Measurements from ENCODE around the gene TSPAN9.

Gene TSPAN9

GRCh38 chr12:3132636-3133404 is 55.6 kb downstream of the TSPAN9 start:
- H3K4me3 ChIP-seq (ENCODE audit: low read depth, low read length): no peak overlapping the region
- TF ChIP-seq, protein P1, sequence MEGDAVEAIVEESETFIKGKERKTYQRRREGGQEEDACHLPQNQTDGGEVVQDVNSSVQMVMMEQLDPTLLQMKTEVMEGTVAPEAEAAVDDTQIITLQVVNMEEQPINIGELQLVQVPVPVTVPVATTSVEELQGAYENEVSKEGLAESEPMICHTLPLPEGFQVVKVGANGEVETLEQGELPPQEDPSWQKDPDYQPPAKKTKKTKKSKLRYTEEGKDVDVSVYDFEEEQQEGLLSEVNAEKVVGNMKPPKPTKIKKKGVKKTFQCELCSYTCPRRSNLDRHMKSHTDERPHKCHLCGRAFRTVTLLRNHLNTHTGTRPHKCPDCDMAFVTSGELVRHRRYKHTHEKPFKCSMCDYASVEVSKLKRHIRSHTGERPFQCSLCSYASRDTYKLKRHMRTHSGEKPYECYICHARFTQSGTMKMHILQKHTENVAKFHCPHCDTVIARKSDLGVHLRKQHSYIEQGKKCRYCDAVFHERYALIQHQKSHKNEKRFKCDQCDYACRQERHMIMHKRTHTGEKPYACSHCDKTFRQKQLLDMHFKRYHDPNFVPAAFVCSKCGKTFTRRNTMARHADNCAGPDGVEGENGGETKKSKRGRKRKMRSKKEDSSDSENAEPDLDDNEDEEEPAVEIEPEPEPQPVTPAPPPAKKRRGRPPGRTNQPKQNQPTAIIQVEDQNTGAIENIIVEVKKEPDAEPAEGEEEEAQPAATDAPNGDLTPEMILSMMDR (IDR thresholded peaks at IDR 0.05; ENCODE audit: low read depth, low read length, missing control alignments): no peak
- no peak for DNase-seq (ENCODE audit: low read depth)
- in situ Hi-C loops (cut with HindIII; ENCODE audit: low sequenced_read_pairs): loop anchor here (5.0 kb wide), 3 partner anchors 61 to 144 kb away; no protein-coding TSS in a partner anchor

DNA sequence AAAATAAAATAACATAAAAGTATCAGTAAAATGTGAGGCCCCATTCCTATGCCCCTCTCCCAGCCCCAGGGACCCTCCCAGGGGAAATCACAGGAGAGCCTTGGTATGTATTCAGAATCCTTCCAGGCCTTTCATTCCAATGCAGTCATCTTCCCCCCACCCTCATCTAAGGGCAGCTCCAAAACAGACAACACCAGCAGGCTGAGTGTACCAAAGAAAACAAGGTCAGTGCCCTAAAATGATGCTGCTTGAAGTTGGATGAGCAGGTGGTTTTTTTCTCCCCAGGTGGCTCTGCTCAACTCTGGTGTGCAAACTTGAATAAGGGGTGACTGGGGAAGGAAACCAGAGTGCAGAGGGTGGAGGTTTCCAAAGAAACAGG is 56.2 kb downstream of the TSPAN9 start:
- TF ChIP-seq, protein P1 (IDR thresholded peaks at IDR 0.05; ENCODE audit: low read depth, low read length, missing control alignments): no peak
- no peak overlapping the region for H3K4me3 ChIP-seq (ENCODE audit: low read depth, low read length)
- DNase-seq (ENCODE audit: low read depth): no peak
- in situ Hi-C loops (cut with HindIII; ENCODE audit: low sequenced_read_pairs): loop anchor here (5.0 kb wide), 3 partner anchors 61 to 144 kb away; no protein-coding TSS in a partner anchor

DNA sequence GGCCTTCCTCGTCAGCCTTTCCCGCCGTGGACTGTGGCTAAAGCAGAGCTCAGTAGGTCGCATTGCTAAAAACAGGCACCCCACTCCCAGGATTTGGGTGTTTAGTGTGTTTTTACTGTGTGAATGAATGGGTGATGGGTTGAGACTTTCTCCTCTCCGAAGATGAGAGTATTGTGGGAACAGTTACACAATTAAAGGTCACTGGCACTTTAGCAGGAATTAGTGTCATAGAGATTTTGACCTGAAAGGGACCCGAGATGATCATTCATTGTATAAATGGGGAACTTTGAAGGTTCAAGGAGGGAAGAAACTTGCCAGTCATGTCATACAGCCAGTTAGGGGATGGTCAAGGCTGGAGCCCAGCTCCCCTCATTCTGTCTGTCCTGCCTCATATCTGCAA is 56.9 kb downstream of the TSPAN9 start:
- in situ Hi-C loops (cut with HindIII; ENCODE audit: low sequenced_read_pairs): loop anchor here (5.0 kb wide), 3 partner anchors 62 to 143 kb away; no protein-coding TSS in a partner anchor
- H3K4me3 ChIP-seq (ENCODE audit: low read depth, low read length): no peak overlapping the region
- TF ChIP-seq, protein P1 (IDR thresholded peaks at IDR 0.05; ENCODE audit: low read depth, low read length, missing control alignments): no peak
- no peak for DNase-seq (ENCODE audit: low read depth)

DNA sequence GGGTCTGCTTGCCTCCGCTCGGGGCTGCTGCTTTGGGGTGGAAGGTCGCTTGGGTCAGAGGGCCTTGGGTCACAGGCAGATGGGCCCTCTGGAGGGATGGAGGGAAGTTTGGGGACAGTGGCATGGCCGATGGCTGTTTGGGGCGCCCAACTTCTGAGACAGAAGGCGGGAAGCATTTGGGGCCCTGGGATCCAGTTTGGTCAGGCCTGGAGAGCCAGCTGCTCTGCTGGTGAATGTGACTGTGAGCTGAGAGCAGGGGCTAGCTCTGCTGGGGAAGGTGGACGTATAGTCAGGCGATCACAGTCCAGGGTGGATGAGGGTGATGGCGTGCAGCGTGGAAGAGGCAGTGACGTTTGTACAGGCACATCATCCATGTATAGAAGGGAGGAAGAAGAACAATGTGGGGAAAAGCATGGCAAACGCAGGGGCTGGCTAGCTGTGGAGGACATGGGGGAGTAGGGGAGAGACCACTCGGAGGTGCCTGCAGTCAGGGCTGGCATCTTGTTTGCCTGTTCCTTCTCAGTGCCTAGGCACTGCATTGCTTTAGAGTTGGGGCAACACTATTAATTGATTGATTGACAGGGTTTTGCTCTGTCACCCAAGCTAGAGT is 57.5 kb downstream of the TSPAN9 start:
- DNase-seq (ENCODE audit: low read depth): no peak
- in situ Hi-C loops (cut with HindIII; ENCODE audit: low sequenced_read_pairs): loop anchor here (5.0 kb wide), 3 partner anchors 62 to 143 kb away; no protein-coding TSS in a partner anchor
- no peak overlapping the region for H3K4me3 ChIP-seq (ENCODE audit: low read depth, low read length)
- TF ChIP-seq, protein P1 (IDR thresholded peaks at IDR 0.05; ENCODE audit: low read depth, low read length, missing control alignments): no peak

DNA sequence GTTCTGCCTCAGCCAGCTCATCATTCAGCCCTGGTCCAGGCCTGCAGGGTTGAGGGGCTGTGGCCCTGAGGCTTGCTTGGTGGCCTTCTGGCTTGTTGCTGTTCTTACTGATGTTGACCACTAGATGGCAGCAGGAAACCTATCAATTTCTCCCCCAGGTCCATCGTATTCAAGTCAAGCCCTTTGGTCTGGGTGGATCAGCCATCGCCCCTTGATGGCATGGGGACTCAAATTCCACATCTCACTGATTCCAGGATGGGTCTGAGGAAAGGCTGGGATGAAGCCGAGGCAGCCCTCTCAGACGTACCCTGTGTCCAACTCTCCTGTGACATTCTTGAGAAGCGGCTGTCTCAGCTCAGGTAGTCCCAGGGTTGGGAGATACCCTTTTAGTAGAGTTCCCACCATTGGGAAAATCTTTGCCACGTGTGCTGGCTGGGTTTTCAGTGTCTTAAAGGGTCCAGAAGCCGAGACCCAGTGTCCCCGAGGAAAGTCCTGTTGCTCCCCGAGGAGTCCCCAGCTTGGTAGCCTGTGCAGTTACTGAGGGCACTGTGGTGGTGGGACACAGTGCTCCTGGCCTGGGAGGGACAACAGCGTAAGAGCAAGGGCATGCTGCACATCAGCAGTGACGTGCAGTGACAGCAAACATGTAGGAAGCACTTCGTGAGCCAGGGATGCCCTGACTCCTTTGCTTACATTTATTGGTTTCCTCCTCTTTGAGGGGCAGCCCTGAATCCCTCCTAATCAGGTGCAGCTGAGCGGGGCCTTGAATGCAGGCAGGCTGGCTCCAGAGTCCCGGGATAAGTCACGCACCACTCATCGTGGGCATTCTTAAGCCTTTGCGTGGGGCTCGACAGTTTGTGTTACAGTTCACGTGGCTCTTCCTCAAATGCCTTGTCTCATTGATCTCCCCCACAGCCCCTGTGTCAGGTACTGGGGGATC is 58.6 kb downstream of the TSPAN9 start:
- in situ Hi-C loops (cut with HindIII; ENCODE audit: low sequenced_read_pairs): no loop called here
- H3K4me3 ChIP-seq (ENCODE audit: low read depth, low read length): no peak overlapping the region
- peak; percentile 79 for DNase-seq (ENCODE audit: low read depth)
- TF ChIP-seq, protein P1 (IDR thresholded peaks at IDR 0.05; ENCODE audit: low read depth, low read length, missing control alignments): peak; percentile 74
